Activated CD8-positive, alpha-beta memory T cell treated with anti-CD3 and anti-CD28 coated beads, Interleukin-2, amount 50 U/mL, for 1 hour (primary cell): Measurements from ENCODE around the gene CD2BP2.
"Not testable (repeated sequence)": the region's sequence is repeated elsewhere in the genome, so short reads cannot be mapped to it uniquely, and the experiment has no call there.

Source experiments
- DNase-seq: peaks from one replicate; pipeline ENCODE4 v3.0.0-alpha.2; 2020; ENCODE audit errors: extremely low read depth

The CD2BP2 gene

GRCh38 chr16:30355144-30355953 lies at the start of gene CD2BP2:
Gene CD2BP2, minus strand, starts transcription at chr16:30355308. Its CDS starts 627 bp downstream, at chr16:30354681.
- DNase-seq: peak; percentile 65

- DNase-seq: no peak
Observed at GRCh38 chr16:30401768-30402425, 46.8 kb upstream of the CD2BP2 start.

- no peak for DNase-seq
Observed at GRCh38 chr16:30399435-30400186, 44.5 kb upstream of the CD2BP2 start.

GRCh38 chr16:30398661-30399434 lies 43.7 kb upstream of the CD2BP2 start:
- no peak for DNase-seq

- no peak for DNase-seq
Observed at GRCh38 chr16:30397776-30398660, 42.9 kb upstream of the CD2BP2 start.

- DNase-seq: no peak
Observed at GRCh38 chr16:30397056-30397455, 41.9 kb upstream of the CD2BP2 start.

GRCh38 chr16:30396627-30397026 lies 41.5 kb upstream of the CD2BP2 start:
- DNase-seq: not testable (repeated sequence)

- DNase-seq: no peak
Observed at GRCh38 chr16:30395992-30396585, 41.0 kb upstream of the CD2BP2 start.

GRCh38 chr16:30395155-30395991 lies 40.3 kb upstream of the CD2BP2 start, which contains the start of gene ZNF48:
Gene ZNF48, plus strand, starts transcription at chr16:30395420. Its CDS starts 375 bp downstream, at chr16:30395795.
- DNase-seq: no peak

- DNase-seq: no peak
Observed at GRCh38 chr16:30394592-30395154, 39.6 kb upstream of the CD2BP2 start.

- DNase-seq: no peak
Observed at GRCh38 chr16:30383521-30383920, 28.4 kb upstream of the CD2BP2 start.

GRCh38 chr16:30382111-30382881 lies 27.2 kb upstream of the CD2BP2 start, which contains the start of gene SEPTIN1:
Gene SEPTIN1, minus strand, starts transcription at chr16:30382561. Its CDS starts 19 bp downstream, at chr16:30382542.
- DNase-seq: peak; percentile 62

- DNase-seq: no peak
Observed at GRCh38 chr16:30381291-30382041, 26.4 kb upstream of the CD2BP2 start.

- DNase-seq: no peak
Observed at GRCh38 chr16:30380803-30381208, 25.7 kb upstream of the CD2BP2 start.

GRCh38 chr16:30380072-30380802 lies 25.1 kb upstream of the CD2BP2 start:
- DNase-seq: no peak

GRCh38 chr16:30379158-30379783 lies 24.2 kb upstream of the CD2BP2 start:
- no peak for DNase-seq
